ENCODE data around the gene VPS37B.

DNA sequence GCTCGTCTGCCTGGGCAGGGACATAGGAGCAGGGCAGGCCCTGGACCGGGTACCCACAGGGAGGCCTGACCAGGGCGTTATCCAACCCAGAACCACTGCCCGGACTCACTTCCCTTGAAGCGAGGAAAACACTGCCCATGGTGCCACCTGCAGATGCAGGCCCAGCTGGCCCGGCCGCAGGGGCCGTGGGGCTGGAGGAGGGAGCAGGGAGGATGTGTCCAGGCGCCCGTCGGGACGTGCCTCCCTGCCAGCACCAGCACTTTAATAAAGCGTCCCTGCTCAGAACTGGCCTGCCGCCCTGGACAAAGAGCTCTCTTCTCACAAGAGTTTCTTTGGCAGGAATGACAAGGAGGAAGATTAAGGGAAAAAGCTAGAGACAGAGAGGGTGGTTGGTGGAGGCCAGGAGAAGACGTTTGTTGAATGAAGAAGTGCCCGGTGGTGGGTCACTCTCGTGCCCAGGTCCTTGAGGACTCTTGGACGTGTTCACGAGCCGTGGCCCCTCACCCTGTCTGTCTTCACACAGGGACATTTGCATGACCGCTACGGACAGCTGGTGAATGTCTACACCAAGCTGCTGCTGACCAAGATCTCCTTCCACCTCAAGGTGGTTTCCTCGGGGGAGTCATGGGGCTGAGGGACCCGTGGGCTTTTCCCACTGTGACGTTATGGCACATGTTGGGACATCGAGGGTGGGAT, 46.4 kb downstream of the VPS37B start:
- TF ChIP-seq SIN3A (IDR thresholded peaks at IDR 0.05; ENCODE audit: low read depth, low read length) (no peak), EZH2 (IDR thresholded peaks at IDR 0.05; ENCODE audit: borderline replicate concordance, control insufficient read depth, low read depth, low read length) (no peak)
- TF ChIP-seq, protein P1, sequence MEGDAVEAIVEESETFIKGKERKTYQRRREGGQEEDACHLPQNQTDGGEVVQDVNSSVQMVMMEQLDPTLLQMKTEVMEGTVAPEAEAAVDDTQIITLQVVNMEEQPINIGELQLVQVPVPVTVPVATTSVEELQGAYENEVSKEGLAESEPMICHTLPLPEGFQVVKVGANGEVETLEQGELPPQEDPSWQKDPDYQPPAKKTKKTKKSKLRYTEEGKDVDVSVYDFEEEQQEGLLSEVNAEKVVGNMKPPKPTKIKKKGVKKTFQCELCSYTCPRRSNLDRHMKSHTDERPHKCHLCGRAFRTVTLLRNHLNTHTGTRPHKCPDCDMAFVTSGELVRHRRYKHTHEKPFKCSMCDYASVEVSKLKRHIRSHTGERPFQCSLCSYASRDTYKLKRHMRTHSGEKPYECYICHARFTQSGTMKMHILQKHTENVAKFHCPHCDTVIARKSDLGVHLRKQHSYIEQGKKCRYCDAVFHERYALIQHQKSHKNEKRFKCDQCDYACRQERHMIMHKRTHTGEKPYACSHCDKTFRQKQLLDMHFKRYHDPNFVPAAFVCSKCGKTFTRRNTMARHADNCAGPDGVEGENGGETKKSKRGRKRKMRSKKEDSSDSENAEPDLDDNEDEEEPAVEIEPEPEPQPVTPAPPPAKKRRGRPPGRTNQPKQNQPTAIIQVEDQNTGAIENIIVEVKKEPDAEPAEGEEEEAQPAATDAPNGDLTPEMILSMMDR (IDR thresholded peaks at IDR 0.05 in 2 of 3, conservative IDR thresholded peaks at IDR 0.05 in 1 of 3; ENCODE audit: control insufficient read depth in 2 of 3, extremely low read depth in 1 of 3, insufficient read depth in 1 of 3, low read depth in 3 of 3, low read length in 3 of 3), result no peak

All from GM12878 (cell line).